HepG2 (cell line): Measurements from ENCODE around the gene TMEM121. TPM values are rescaled to one million over a fixed set of nuclear protein-coding genes. Genes with fewer than 3 reads are reported as not detected.

Experiments
- AHR ChIP-seq: IDR thresholded peaks from 2 replicates; pipeline ENCODE4 v1.6.1; 2018; ENCODE audit warnings: missing genetic modification reagents, missing compliant biosample characterization
- ARNT ChIP-seq: fragments of 450-650 bp; IDR thresholded peaks from 2 replicates; pipeline ENCODE4 v1.6.1; 2017
- ARNTL ChIP-seq: sonication (generic); formaldehyde crosslinking; IDR thresholded peaks from 2 replicates; pipeline ENCODE4 v1.4.0; 2020; ENCODE audit warnings: mild to moderate bottlenecking, missing genetic modification reagents
- ATF6 ChIP-seq: sonication (generic); formaldehyde crosslinking; conservative IDR thresholded peaks from 2 replicates; pipeline ENCODE4 v1.4.0; 2020; ENCODE audit warnings: missing genetic modification reagents
- ELK4 ChIP-seq: sonication (generic); formaldehyde crosslinking; IDR thresholded peaks from 2 replicates; pipeline ENCODE4 v1.9.0; 2021; ENCODE audit warnings: missing genetic modification reagents, borderline replicate concordance
- ETV5 ChIP-seq: IDR thresholded peaks from 2 replicates; pipeline ENCODE4 v1.6.1; 2018; ENCODE audit warnings: missing biosample characterization, missing genetic modification reagents, inconsistent platforms, borderline replicate concordance
- FOXP1 ChIP-seq, 2 experiments: fragments of 450-650 bp in 1 of 2; IDR thresholded peaks; 2 replicates each; pipeline ENCODE4 v1.6.1; 2017 to 2018; ENCODE audit warnings: antibody characterized with exemption in 1 of 2
- HIC2 ChIP-seq: sonication (generic); formaldehyde crosslinking; IDR thresholded peaks from 2 replicates; pipeline ENCODE4 v1.9.0; 2022; ENCODE audit warnings: low read depth, missing genetic modification reagents
- HNRNPK ChIP-seq: fragments of 200-400 bp; formaldehyde crosslinking; IDR thresholded peaks from 2 replicates; pipeline ENCODE4 v1.6.1; 2018; ENCODE audit warnings: low read length, low read depth, moderate library complexity, mild to moderate bottlenecking; ENCODE audit not compliant: poor library complexity, severe bottlenecking
- HNRNPLL ChIP-seq: fragments of 200-400 bp; formaldehyde crosslinking; IDR thresholded peaks from 2 replicates; pipeline ENCODE4 v1.6.1; 2017; ENCODE audit warnings: mild to moderate bottlenecking, low read depth, low read length; ENCODE audit not compliant: poor library complexity, severe bottlenecking
- IKZF5 ChIP-seq: IDR thresholded peaks from 2 replicates; pipeline ENCODE4 v1.6.1; 2018; ENCODE audit warnings: missing genetic modification reagents, mild to moderate bottlenecking, missing compliant biosample characterization
- PLRG1 ChIP-seq: fragments of 450-650 bp; conservative IDR thresholded peaks from 2 replicates; pipeline ENCODE4 v1.6.1; 2016
- POLR2G ChIP-seq: fragments of 200-400 bp; formaldehyde crosslinking; IDR thresholded peaks from 2 replicates; pipeline ENCODE4 v1.6.1; 2018; ENCODE audit warnings: mild to moderate bottlenecking, low read depth, low read length, moderate library complexity
- SIN3A ChIP-seq: IDR thresholded peaks from 2 replicates; pipeline ENCODE4 v1.6.1; 2011; ENCODE audit warnings: low read depth, mild to moderate bottlenecking, control low read depth, low read length, borderline replicate concordance
- TSC22D2 ChIP-seq: sonication (generic); formaldehyde crosslinking; IDR thresholded peaks from 2 replicates; pipeline ENCODE4 v1.5.1; 2020; ENCODE audit warnings: missing genetic modification reagents, mild to moderate bottlenecking, borderline replicate concordance
- ZNF350 ChIP-seq: sonication (generic); formaldehyde crosslinking; IDR thresholded peaks from 2 replicates; pipeline ENCODE4 v1.4.0; 2020; ENCODE audit warnings: mild to moderate bottlenecking, low read depth, missing genetic modification reagents, borderline replicate concordance
- ZNF430 ChIP-seq: sonication (generic); formaldehyde crosslinking; IDR thresholded peaks from 2 replicates; pipeline ENCODE4 v1.9.0; 2021; ENCODE audit warnings: mild to moderate bottlenecking, missing genetic modification reagents
- ZNF709 ChIP-seq: sonication (generic); formaldehyde crosslinking; IDR thresholded peaks from 2 replicates; pipeline ENCODE4 v1.5.0; 2020; ENCODE audit warnings: mild to moderate bottlenecking, missing genetic modification reagents
- polyA plus RNA-seq, 8 experiments: library from polyadenylated mRNA; depleted of rRNA in 3 of 8; stranded (reverse) in 7 of 8; unstranded in 1 of 8; fragments of >200 nt; fragmentation: Illumina TruSeq in 4 of 8; extraction: Trizol in 4 of 8; gene quantifications; 2 replicates each; pipeline versions ENCODE4 v1.2.1 to v1.2.3, GENCODE V29; 2011 to 2016; ENCODE audit warnings: low read depth in 4 of 8, missing spikeins in 1 of 8, mixed read lengths in 1 of 8; ENCODE audit not compliant: insufficient read depth in 1 of 8
- total RNA-seq, 5 experiments: library from RNA; depleted of rRNA; stranded (reverse); fragments of >200 nt; fragmentation: Illumina TruSeq; extraction: Trizol; gene quantifications; 2 replicates each; pipeline ENCODE4 v1.2.3, GENCODE V29; 2016; ENCODE audit warnings: low read depth in 1 of 5
- TF ChIP-seq, protein P1 (sequence below): IDR thresholded peaks from 2 replicates; pipeline ENCODE4 v1.6.1; 2016
- TF ChIP-seq, protein P2 (sequence below): sonication (generic); formaldehyde crosslinking; IDR thresholded peaks from 2 replicates; pipeline ENCODE4 v1.5.0; 2020; ENCODE audit warnings: missing genetic modification reagents, mild to moderate bottlenecking, borderline replicate concordance

TMEM121 gene
- total and polyA plus RNA-seq, 2 of the 13 experiments (the other 11 are each of a cell fraction or from before 2014, with no cell fraction given): 6.6 to 19.0 TPM

DNA sequence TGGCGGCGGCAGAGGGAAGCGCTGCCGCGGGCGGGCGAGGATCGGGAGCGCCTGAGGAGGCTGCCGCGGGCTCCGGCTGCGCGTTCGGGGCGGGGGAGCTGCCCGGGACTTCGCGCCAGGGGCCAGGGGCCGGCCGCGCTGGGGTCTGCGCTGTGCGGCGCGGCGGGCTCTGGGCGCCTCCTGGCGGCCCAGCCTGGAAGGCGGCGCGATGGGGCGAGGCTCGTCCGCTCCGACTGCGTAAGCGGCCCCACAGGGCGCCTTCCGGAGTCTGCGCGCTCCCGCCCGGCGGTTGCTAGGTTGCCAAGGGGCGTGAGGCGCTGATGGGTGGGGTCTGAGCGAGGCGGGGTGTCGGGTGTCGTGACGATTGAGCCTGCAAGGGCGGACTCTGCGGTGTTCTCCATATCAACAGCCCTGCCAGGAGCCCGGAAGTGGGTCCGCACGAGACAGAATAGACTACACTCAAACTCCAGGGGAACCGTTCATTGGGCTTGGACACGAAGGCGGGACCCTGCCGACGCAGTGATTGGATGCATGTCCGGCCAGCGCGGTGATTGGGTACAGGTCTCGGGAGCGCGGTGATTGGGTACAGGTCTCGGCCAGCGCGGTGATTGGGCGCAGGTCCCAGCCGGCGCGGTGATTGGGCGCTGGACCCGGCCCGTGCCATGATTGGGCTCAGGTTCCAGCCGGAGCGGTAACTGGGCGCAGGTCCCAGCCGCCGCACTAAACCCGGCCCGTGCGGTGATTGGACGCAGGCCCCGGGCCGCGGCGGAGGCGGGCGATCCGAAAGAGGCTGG is 35.6 kb upstream of the TMEM121 start, which contains the start of gene TEDC1 (continued):
- TF ChIP-seq ATF6 (CRISPR knock-in tag) (0 out of 2 replicates have a peak, but pooled peaks have one; percentile 71), ELK4 (0 out of 2 replicates have a peak, but pooled peaks have one; percentile 28), ZNF709 (CRISPR knock-in tag) (peak; percentile 73), IKZF5 (CRISPR knock-in tag) (peak; percentile 86), FOXP1 (IDR thresholded peaks at IDR 0.05) (no peak), FOXP1 (CRISPR knock-in tag; IDR thresholded peaks at IDR 0.05) (no peak), HNRNPLL (peak; percentile 98), TSC22D2 (CRISPR knock-in tag) (0 out of 2 replicates have a peak, but pooled peaks have one; percentile 29), ARNTL (CRISPR knock-in tag) (peak; percentile 18; the same call in 1 of the 2 replicates), ZNF430 (peak; percentile 46), SIN3A (peak; percentile 74; the same call in 1 of the 2 replicates), ARNT (no peak), POLR2G (peak; percentile 78), HIC2 (CRISPR knock-in tag) (no peak), HNRNPK (no peak), AHR (no peak), PLRG1 (no peak), ETV5 (CRISPR knock-in tag) (peak; percentile 72), ZNF350 (CRISPR knock-in tag) (peak; percentile 75)
- TF ChIP-seq, protein P1, sequence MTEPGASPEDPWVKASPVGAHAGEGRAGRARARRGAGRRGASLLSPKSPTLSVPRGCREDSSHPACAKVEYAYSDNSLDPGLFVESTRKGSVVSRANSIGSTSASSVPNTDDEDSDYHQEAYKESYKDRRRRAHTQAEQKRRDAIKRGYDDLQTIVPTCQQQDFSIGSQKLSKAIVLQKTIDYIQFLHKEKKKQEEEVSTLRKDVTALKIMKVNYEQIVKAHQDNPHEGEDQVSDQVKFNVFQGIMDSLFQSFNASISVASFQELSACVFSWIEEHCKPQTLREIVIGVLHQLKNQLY (CRISPR knock-in tag): 0 out of 2 replicates have a peak, but pooled peaks have one; percentile 19
- TF ChIP-seq, protein P2, sequence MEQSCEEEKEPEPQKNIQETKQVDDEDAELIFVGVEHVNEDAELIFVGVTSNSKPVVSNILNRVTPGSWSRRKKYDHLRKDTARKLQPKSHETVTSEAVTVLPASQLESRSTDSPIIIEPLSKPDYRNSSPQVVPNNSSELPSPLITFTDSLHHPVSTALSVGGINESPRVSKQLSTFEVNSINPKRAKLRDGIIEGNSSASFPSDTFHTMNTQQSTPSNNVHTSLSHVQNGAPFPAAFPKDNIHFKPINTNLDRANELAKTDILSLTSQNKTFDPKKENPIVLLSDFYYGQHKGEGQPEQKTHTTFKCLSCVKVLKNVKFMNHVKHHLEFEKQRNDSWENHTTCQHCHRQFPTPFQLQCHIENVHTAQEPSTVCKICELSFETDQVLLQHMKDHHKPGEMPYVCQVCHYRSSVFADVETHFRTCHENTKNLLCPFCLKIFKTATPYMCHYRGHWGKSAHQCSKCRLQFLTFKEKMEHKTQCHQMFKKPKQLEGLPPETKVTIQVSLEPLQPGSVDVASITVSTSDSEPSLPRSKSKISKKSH (CRISPR knock-in tag): peak; percentile 22; the same call in 1 of the 2 replicates
